GM12892 (cell line): ENCODE results near the gene FABP6.

Experiments
- POLR2A ChIP-seq: IDR thresholded peaks from 2 replicates; pipeline ENCODE4 v1.6.1; 2011; ENCODE audit warnings: low read depth, low read length, control low read depth
- POLR2AphosphoS5 ChIP-seq: IDR thresholded peaks from 2 replicates; pipeline ENCODE4 v1.6.1; 2011; ENCODE audit warnings: low read depth, low read length, control low read depth

- no peak for TF ChIP-seq POLR2AphosphoS5
- TF ChIP-seq POLR2A: no peak
Measured at GRCh38 chr5:160262151-160263074, 33.1 kb downstream of the FABP6 start.
